Coronary artery (tissue), 2 donors: Measurements from ENCODE around the gene ISYNA1.
A peak's percentile ranks its signal among the peaks of the same experiment; 100 is the strongest.

Source experiments
- DNase-seq: peaks from one replicate; pipeline ENCODE4 v3.0.0-alpha.2; 2017; ENCODE audit warnings: low spot score
- H3K27ac ChIP-seq, 2 donors: fragments of 200-600 bp; sonication (generic); one replicate each; pipeline ENCODE4 v1.5.1; 2016 to 2019
- H3K4me3 ChIP-seq: fragments of 200-600 bp; sonication (generic); 2 replicates; pipeline ENCODE4 v1.5.1; 2016; ENCODE audit warnings: mild to moderate bottlenecking, moderate library complexity
- CTCF ChIP-seq: fragments of 200-600 bp; sonication (generic); IDR thresholded peaks from one replicate; pipeline ENCODE4 v1.5.1; 2019; ENCODE audit warnings: antibody characterized with exemption

The ISYNA1 gene

GRCh38 chr19:18437491-18438330 is at the start of gene ISYNA1:
Gene ISYNA1, minus strand, starts transcription at chr19:18438133. Its CDS starts 154 bp downstream, at chr19:18437979.
- Histone ChIP-seq H3K4me3 (peak within 1 kb of the TSS; percentile 86), H3K27ac (peak within 1 kb of the TSS; percentile 90 to 95)
- TF ChIP-seq CTCF = no peak
- no peak for DNase-seq

- TF ChIP-seq CTCF = no peak
- Histone ChIP-seq H3K27ac (peak overlapping the region in 1 of 2 donors; percentile 78), H3K4me3 (no peak overlapping the region)
- no peak for DNase-seq
Measured at GRCh38 chr19:18486746-18487145, 48.8 kb upstream of the ISYNA1 start.

GRCh38 chr19:18484992-18485391 is 47.1 kb upstream of the ISYNA1 start:
- Histone ChIP-seq H3K4me3 (no peak overlapping the region), H3K27ac (peak overlapping the region in 1 of 2 donors; percentile 31)
- DNase-seq = no peak
- TF ChIP-seq CTCF = no peak

DNA sequence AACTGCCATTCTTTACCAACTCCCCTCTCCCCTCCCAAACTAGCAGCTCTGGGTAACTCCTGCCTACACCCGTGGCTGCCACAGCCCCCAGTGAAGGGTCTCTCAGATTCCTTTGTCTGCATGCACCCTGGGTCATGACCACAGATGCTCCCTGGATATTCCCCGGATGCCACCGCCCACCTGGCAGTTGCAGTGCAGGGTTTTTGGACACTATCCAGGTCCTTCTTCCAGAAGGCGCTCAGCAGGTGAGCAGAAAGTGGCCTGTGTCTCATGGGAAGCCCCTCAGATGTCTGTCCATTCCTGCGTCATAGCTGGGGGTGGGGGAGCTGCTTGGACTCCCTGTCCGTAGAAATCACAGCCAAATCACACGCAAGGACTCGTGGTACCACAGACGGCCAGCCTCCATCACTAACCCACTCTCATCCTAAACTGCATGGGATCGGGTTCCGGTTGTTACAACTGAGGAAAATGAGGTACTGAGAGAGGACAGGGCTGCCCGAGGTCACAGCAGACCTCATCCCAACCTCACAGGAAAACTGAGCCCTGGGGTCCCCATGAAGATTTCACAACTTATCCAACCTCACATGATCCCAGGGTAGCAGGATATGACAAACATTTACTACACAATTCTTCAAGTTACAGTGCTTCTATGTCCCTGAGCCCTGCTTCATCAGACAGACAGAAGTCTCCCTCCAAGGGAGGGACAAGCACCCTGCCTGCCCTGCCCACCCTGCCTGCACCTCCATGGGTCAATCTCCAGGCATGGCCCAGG is 45.4 kb upstream of the ISYNA1 start:
- Histone ChIP-seq H3K4me3 (no peak overlapping the region), H3K27ac (peak overlapping the region in 1 of 2 donors; percentile 36)
- DNase-seq = no peak
- no peak for TF ChIP-seq CTCF

GRCh38 chr19:18481505-18482222 is 43.7 kb upstream of the ISYNA1 start:
- no peak overlapping the region for H3K27ac ChIP-seq
- TF ChIP-seq CTCF = no peak

GRCh38 chr19:18480006-18480691 is 42.2 kb upstream of the ISYNA1 start:
- peak overlapping the region; percentile 16 to 89 for H3K27ac ChIP-seq
- peak overlapping the region; percentile 18 for H3K4me3 ChIP-seq
- TF ChIP-seq CTCF = no peak
- DNase-seq = no peak

More at GRCh38 chr19:18481505-18482222, 43.7 kb upstream of the ISYNA1 start:
- no peak for DNase-seq
- no peak overlapping the region for H3K4me3 ChIP-seq
